ENCODE results near the gene SLAMF7. TPM values are rescaled to one million over a fixed set of nuclear protein-coding genes. Genes with fewer than 3 reads are reported as not detected.
"Not testable (repeated sequence)": the region's sequence is repeated elsewhere in the genome, so short reads cannot be mapped to it uniquely, and the experiment has no call there.

SLAMF7 gene
- total and polyA plus RNA-seq, 2 of the 8 experiments (the other 6 are each of a cell fraction or from before 2014, with no cell fraction given), result not detected

DNA sequence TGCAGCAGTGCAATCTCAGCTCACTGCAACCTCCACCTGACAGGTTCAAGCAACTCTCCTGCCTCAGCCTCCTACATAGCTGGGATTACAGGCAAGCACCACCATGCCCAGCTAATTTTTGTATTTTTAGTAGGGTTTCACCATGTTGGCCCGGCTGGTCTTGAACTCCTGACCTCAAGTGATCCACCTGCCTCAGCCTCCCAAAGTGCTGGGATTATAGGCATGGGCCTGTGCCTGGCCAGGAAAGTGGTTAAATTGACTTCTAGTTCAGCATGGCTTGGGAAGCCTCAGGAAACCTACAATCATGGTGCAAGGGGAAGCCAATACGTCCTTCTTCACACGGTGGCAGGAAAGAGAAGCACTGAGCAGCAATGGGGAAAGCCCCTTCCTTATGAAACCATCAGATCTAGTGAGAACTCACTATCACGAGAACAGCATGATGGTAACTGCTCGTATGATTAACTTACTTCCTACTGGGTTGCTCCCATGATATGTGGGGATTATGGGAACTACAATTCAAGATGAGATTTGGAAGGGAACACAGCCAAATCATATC is 26.4 kb upstream of the SLAMF7 start:
- not testable (repeated sequence) for H3K23ac ChIP-seq (ENCODE audit: insufficient read length); H2AFZ ChIP-seq (ENCODE audit: low read length); H4K5ac ChIP-seq (ENCODE audit: insufficient read length, low read depth, low read length); H2BK12ac ChIP-seq (ENCODE audit: low read depth, low read length); FAIRE-seq; H3K56ac ChIP-seq (replicated peaks; ENCODE audit: insufficient read length, low read depth, low read length); H3K27ac ChIP-seq (ENCODE audit: low read depth, low read length); H3K4me3 ChIP-seq (ENCODE audit: extremely low read depth in 1 of 4, insufficient read depth in 2 of 4, low read depth in 3 of 4, low read length in 4 of 4); H2BK120ac ChIP-seq (replicated peaks; ENCODE audit: low read depth, low read length); H3K18ac ChIP-seq (ENCODE audit: extremely low read depth, low read length); H4K20me1 ChIP-seq (replicated peaks in 1 of 2; ENCODE audit: control insufficient read depth in 1 of 2, insufficient read depth in 2 of 2, low read length in 2 of 2); H2BK5ac ChIP-seq (ENCODE audit: low read depth, low read length); H3K9me3 ChIP-seq (ENCODE audit: insufficient read depth in 2 of 2, low read depth in 1 of 2, low read length in 1 of 2); H3K79me1 ChIP-seq (ENCODE audit: low read depth, low read length); H3K79me2 ChIP-seq (ENCODE audit: control insufficient read depth in 1 of 2, insufficient read depth in 2 of 2, low read length in 2 of 2); H3K23me2 ChIP-seq (ENCODE audit: low read depth, low read length); H4K8ac ChIP-seq (ENCODE audit: extremely low read depth, insufficient read depth, low read length); H3K4me2 ChIP-seq (ENCODE audit: insufficient read depth in 1 of 2, low read depth in 2 of 2, low read length in 2 of 2); H3K4me1 ChIP-seq (replicated peaks in 1 of 4; ENCODE audit: control insufficient read depth in 3 of 4, insufficient read depth in 4 of 4, low read length in 3 of 4); H4K91ac ChIP-seq (replicated peaks; ENCODE audit: insufficient read length, low read length); H3K4ac ChIP-seq (replicated peaks; ENCODE audit: insufficient read length, low read depth, low read length); H3K14ac ChIP-seq (ENCODE audit: insufficient read length); H3K27me3 ChIP-seq (replicated peaks in 1 of 4; ENCODE audit: control insufficient read depth in 3 of 4, extremely low read depth in 1 of 4, insufficient read depth in 3 of 4, low read length in 3 of 4); H2BK20ac ChIP-seq (ENCODE audit: low read length); H2BK15ac ChIP-seq (ENCODE audit: low read length); H3K36me3 ChIP-seq (ENCODE audit: control insufficient read depth in 2 of 4, insufficient read depth in 4 of 4, low read length in 3 of 4); DNase-seq (ENCODE audit: low read depth in 1 of 2, low spot score in 2 of 2); H2AK5ac ChIP-seq (ENCODE audit: low read depth, low read length); H3K9ac ChIP-seq (replicated peaks in 1 of 4; ENCODE audit: extremely low read depth in 1 of 4, low read depth in 3 of 4, low read length in 3 of 4)
- ChIA-PET CTCF (ENCODE audit: partially characterized antibody) (interaction anchor here (1.0 to 3.9 kb wide), 7 partner anchors 13 to 241 kb away, joined by 3 to 19 read pairs (median 3); no protein-coding TSS in a partner anchor), POLR2A (ENCODE audit: partially characterized antibody) (interaction anchor here (1.6 kb wide), 1 partner anchor 12 kb away, joined by 5 read pairs; no protein-coding TSS in a partner anchor)
- WGBS, 2 experiments (ENCODE audit: extremely low coverage in 1 of 2, insufficient coverage in 1 of 2, insufficient read length in 1 of 2, insufficient replicate concordance in 2 of 2, low coverage in 1 of 2, low lambda C conversion rate in 2 of 2, missing lambda C conversion rate in 1 of 2), result 88% methylated on average over 5 of the region's 5 CpGs; no CpG with 5 or more reads in 1 of the 2 experiments

Data from H1 (cell line).